K562 (cell line): ENCODE data around the gene TSGA10. TPM values are rescaled to one million over a fixed set of nuclear protein-coding genes. Genes with fewer than 3 reads are reported as not detected.

Source experiments
- EGR1 ChIP-seq: fragments of 450-650 bp; conservative IDR thresholded peaks from 2 replicates; pipeline ENCODE4 v1.6.1; 2017; ENCODE audit warnings: mild to moderate bottlenecking
- LARP7 ChIP-seq: fragments of 450-650 bp; IDR thresholded peaks from 2 replicates; pipeline ENCODE4 v1.6.1; 2016
- MAFF ChIP-seq: IDR thresholded peaks from 2 replicates; pipeline ENCODE4 v1.6.1; 2012; ENCODE audit warnings: low read length, improper control_type of control experiment
- MYC ChIP-seq, 2 experiments: fragments of 250-450 bp in 1 of 2; sonication (Bioruptor Pico) in 1 of 2; IDR thresholded peaks; 2 replicates each; pipeline versions ENCODE4 v1.5.1 to v1.6.1; 2012 to 2021; ENCODE audit warnings: low read depth in 2 of 2, borderline replicate concordance in 1 of 2, improper control_type of control experiment in 1 of 2, low read length in 1 of 2, mild to moderate bottlenecking in 1 of 2, moderate library complexity in 1 of 2
- PHB2 ChIP-seq: fragments of 450-650 bp; IDR thresholded peaks from 2 replicates; pipeline ENCODE4 v1.6.1; 2017; ENCODE audit warnings: low read depth
- PHF20 ChIP-seq: fragments of 450-650 bp; IDR thresholded peaks from 2 replicates; pipeline ENCODE4 v1.6.1; 2018; ENCODE audit not compliant: partially characterized antibody
- PHF8 ChIP-seq: fragments of 200-600 bp; sonication (generic); IDR thresholded peaks from 2 replicates; pipeline ENCODE4 v1.6.1; 2012; ENCODE audit warnings: mixed run types, mild to moderate bottlenecking, inconsistent platforms, low read length, moderate library complexity, borderline replicate concordance
- POLR2H ChIP-seq: IDR thresholded peaks from 2 replicates; pipeline ENCODE4 v1.6.1; 2016; ENCODE audit warnings: missing genetic modification characterization, low read depth, mild to moderate bottlenecking, control low read depth, missing compliant biosample characterization, moderate library complexity
- RBM17 ChIP-seq: fragments of 200-400 bp; formaldehyde crosslinking; IDR thresholded peaks from 2 replicates; pipeline ENCODE4 v1.6.1; 2017; ENCODE audit warnings: low read depth, mild to moderate bottlenecking, low read length, borderline replicate concordance
- SMAD2 ChIP-seq: fragments of 150-350 bp; IDR thresholded peaks from 2 replicates; pipeline ENCODE4 v1.6.1; 2014; ENCODE audit warnings: low read depth, mild to moderate bottlenecking, low read length
- TAF15 ChIP-seq: fragments of 200-400 bp; formaldehyde crosslinking; IDR thresholded peaks from 2 replicates; pipeline ENCODE4 v1.6.1; 2017; ENCODE audit warnings: mild to moderate bottlenecking, low read depth, low read length, moderate library complexity
- TRIM28 ChIP-seq: fragments of 450-650 bp; IDR thresholded peaks from 2 replicates; pipeline ENCODE4 v1.6.1; 2017
- YBX1 ChIP-seq: fragments of 450-650 bp; IDR thresholded peaks from 2 replicates; pipeline ENCODE4 v1.7.1; 2016; ENCODE audit warnings: mild to moderate bottlenecking
- ZNF507 ChIP-seq: conservative IDR thresholded peaks from 2 replicates; pipeline ENCODE4 v1.6.1; 2017; ENCODE audit warnings: missing genetic modification characterization, missing compliant biosample characterization
- polyA plus RNA-seq, 8 experiments: library from polyadenylated mRNA; depleted of rRNA in 4 of 8; stranded (reverse) in 5 of 8; unstranded in 3 of 8; fragments of >200 nt; fragmentation: Nextera tagmentation in 2 of 8; fragmentation: Illumina TruSeq in 1 of 8; extraction: Ambion mirVana in 2 of 8; extraction: Trizol in 1 of 8; gene quantifications; 2 replicates each; pipeline versions ENCODE4 v1.2.1 to v1.2.3, GENCODE V29; 2011 to 2014; ENCODE audit warnings: inconsistent platforms in 1 of 8, missing spikeins in 1 of 8
- total RNA-seq, 7 experiments: library from RNA; depleted of rRNA in 6 of 7; stranded (reverse); fragments of >200 nt in 6 of 7; fragmentation: Illumina TruSeq in 2 of 7; extraction: Trizol in 2 of 7; gene quantifications; 2 replicates each; pipeline versions ENCODE4 v1.2.1 to v1.2.3, GENCODE V29; 2011 to 2021; ENCODE audit warnings: low replicate concordance in 1 of 7
- TF ChIP-seq, protein P1 (sequence below): fragments of 450-650 bp; IDR thresholded peaks from 2 replicates; pipeline ENCODE4 v1.6.1; 2017; ENCODE audit warnings: antibody characterized with exemption, mild to moderate bottlenecking
- TF ChIP-seq, protein P2 (sequence below), 2 experiments: fragments of 450-650 bp in 1 of 2; sonication (generic) in 1 of 2; formaldehyde crosslinking; conservative IDR thresholded peaks; 2 replicates each; pipeline versions ENCODE4 v1.4.0 to v1.8.1; 2020 to 2022; ENCODE audit warnings: mild to moderate bottlenecking in 1 of 2, missing genetic modification reagents in 1 of 2
- TF ChIP-seq, protein P3 (sequence below): fragments of 450-650 bp; IDR thresholded peaks from 2 replicates; pipeline ENCODE4 v1.6.1; 2018; ENCODE audit not compliant: partially characterized antibody

TSGA10 gene
- total and polyA plus RNA-seq, 9 of the 15 experiments (the other 6 are each of a cell fraction or from before 2014, with no cell fraction given) = 2.1 to 11.3 (median 3.2) TPM

DNA sequence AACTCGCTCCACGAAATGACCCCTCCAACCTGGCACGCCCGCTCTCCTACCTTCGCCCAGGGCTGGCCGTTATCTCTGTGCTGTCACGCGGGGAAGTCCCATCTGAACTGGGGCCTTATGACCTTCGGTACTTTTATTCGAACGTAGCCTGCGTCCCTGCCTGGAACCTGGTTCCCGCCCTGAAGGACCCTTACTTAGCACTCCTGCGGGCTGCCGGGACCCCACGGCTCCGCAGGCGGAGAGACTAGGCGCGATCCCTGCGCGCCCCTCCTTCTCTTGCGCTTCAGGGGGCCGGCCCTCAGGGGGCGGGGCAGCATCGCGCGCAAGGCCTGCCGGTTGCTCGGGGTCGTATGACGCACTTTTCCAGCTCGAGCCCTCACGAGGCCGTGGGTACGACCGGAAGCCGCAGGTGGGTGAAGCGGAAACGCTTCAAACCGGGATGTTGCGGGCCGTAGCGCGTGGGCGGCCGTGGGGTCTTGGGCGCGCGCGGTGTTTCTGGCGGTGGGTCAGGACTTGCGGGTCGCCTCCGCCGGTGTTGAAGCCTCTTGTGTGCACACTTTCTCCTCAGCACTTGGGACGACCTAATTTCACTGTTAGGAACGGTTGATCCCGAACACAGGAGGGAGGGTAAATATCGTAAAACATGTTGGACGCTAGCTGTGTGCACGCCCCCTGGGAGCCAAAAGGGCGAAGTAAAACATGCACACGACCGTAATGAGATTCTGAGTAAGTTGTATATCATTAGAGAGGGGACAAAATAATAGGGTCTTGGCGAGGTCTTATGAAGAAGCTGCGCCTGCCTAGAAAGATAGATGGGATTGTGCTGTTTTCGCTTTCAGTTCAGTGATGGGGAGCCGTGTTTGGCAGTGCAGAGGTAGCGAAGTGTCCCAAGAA lies at the start of gene TSGA10, which contains the start of gene LIPT1 (continued):
- TF ChIP-seq, protein P1, sequence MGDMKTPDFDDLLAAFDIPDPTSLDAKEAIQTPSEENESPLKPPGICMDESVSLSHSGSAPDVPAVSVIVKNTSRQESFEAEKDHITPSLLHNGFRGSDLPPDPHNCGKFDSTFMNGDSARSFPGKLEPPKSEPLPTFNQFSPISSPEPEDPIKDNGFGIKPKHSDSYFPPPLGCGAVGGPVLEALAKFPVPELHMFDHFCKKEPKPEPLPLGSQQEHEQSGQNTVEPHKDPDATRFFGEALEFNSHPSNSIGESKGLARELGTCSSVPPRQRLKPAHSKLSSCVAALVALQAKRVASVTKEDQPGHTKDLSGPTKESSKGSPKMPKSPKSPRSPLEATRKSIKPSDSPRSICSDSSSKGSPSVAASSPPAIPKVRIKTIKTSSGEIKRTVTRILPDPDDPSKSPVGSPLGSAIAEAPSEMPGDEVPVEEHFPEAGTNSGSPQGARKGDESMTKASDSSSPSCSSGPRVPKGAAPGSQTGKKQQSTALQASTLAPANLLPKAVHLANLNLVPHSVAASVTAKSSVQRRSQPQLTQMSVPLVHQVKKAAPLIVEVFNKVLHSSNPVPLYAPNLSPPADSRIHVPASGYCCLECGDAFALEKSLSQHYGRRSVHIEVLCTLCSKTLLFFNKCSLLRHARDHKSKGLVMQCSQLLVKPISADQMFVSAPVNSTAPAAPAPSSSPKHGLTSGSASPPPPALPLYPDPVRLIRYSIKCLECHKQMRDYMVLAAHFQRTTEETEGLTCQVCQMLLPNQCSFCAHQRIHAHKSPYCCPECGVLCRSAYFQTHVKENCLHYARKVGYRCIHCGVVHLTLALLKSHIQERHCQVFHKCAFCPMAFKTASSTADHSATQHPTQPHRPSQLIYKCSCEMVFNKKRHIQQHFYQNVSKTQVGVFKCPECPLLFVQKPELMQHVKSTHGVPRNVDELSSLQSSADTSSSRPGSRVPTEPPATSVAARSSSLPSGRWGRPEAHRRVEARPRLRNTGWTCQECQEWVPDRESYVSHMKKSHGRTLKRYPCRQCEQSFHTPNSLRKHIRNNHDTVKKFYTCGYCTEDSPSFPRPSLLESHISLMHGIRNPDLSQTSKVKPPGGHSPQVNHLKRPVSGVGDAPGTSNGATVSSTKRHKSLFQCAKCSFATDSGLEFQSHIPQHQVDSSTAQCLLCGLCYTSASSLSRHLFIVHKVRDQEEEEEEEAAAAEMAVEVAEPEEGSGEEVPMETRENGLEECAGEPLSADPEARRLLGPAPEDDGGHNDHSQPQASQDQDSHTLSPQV = no peak
- TF ChIP-seq, protein P2, sequence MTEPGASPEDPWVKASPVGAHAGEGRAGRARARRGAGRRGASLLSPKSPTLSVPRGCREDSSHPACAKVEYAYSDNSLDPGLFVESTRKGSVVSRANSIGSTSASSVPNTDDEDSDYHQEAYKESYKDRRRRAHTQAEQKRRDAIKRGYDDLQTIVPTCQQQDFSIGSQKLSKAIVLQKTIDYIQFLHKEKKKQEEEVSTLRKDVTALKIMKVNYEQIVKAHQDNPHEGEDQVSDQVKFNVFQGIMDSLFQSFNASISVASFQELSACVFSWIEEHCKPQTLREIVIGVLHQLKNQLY (CRISPR knock-in tag; conservative IDR thresholded peaks at IDR 0.05) = no peak
- TF ChIP-seq POLR2H (peak; percentile 82), LARP7 (no peak), ZNF507 (tag) (no peak), SMAD2 (no peak), TAF15 (no peak), RBM17 (no peak), EGR1 (peak; percentile 99), MAFF (no peak), MYC (IDR thresholded peaks at IDR 0.05; ENCODE audit: low read depth, low read length) (peak; percentile 97), MYC (CRISPR knock-in tag; IDR thresholded peaks at IDR 0.05; ENCODE audit: borderline replicate concordance, low read depth) (peak; percentile 90; the same call in 1 of the 2 replicates), TRIM28 (peak; percentile 28; the same call in 1 of the 2 replicates), PHB2 (no peak; the same call in 1 of the 2 replicates), PHF20 (peak; percentile 79), PHF8 (peak; percentile 95), YBX1 (no peak)
- TF ChIP-seq, protein P3, sequence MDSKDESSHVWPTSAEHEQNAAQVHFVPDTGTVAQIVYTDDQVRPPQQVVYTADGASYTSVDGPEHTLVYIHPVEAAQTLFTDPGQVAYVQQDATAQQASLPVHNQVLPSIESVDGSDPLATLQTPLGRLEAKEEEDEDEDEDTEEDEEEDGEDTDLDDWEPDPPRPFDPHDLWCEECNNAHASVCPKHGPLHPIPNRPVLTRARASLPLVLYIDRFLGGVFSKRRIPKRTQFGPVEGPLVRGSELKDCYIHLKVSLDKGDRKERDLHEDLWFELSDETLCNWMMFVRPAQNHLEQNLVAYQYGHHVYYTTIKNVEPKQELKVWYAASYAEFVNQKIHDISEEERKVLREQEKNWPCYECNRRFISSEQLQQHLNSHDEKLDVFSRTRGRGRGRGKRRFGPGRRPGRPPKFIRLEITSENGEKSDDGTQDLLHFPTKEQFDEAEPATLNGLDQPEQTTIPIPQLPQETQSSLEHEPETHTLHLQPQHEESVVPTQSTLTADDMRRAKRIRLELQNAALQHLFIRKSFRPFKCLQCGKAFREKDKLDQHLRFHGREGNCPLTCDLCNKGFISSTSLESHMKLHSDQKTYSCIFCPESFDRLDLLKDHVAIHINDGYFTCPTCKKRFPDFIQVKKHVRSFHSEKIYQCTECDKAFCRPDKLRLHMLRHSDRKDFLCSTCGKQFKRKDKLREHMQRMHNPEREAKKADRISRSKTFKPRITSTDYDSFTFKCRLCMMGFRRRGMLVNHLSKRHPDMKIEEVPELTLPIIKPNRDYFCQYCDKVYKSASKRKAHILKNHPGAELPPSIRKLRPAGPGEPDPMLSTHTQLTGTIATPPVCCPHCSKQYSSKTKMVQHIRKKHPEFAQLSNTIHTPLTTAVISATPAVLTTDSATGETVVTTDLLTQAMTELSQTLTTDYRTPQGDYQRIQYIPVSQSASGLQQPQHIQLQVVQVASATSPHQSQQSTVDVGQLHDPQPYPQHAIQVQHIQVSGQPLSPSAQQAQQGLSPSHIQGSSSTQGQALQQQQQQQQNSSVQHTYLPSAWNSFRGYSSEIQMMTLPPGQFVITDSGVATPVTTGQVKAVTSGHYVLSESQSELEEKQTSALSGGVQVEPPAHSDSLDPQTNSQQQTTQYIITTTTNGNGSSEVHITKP = peak; percentile 82
